Hepatocyte (in vitro differentiated cells): ENCODE results near the gene REEP5. TPM values are rescaled to one million over a fixed set of nuclear protein-coding genes. Genes with fewer than 3 reads are reported as not detected.

Experiments used
- DNase-seq: peaks from one replicate; pipeline ENCODE4 v3.0.0-alpha.2; 2016; ENCODE audit warnings: low spot score
- H2AFZ ChIP-seq: fragments of 200-600 bp; sonication (generic); 2 replicates; pipeline ENCODE4 v1.6.0; 2016; ENCODE audit warnings: antibody characterized with exemption, mild to moderate bottlenecking
- H3K27ac ChIP-seq: fragments of 200-600 bp; sonication (generic); 2 replicates; pipeline ENCODE4 v1.5.1; 2016; ENCODE audit warnings: mild to moderate bottlenecking
- H3K27me3 ChIP-seq: fragments of 200-600 bp; sonication (generic); 2 replicates; pipeline ENCODE4 v1.6.1; 2016
- H3K36me3 ChIP-seq: fragments of 200-600 bp; sonication (generic); replicated peaks from 2 replicates; pipeline ENCODE4 v1.5.1; 2016; ENCODE audit warnings: low read depth; ENCODE audit not compliant: insufficient read depth
- H3K4me1 ChIP-seq: fragments of 200-600 bp; sonication (generic); 2 replicates; pipeline ENCODE4 v1.5.1; 2016; ENCODE audit warnings: mild to moderate bottlenecking, moderate library complexity; ENCODE audit not compliant: insufficient read depth
- H3K4me2 ChIP-seq: fragments of 200-600 bp; sonication (generic); 2 replicates; pipeline ENCODE4 v1.6.0; 2016
- H3K4me3 ChIP-seq: fragments of 200-600 bp; sonication (generic); 2 replicates; pipeline ENCODE4 v1.5.1; 2016; ENCODE audit warnings: mild to moderate bottlenecking
- H3K79me2 ChIP-seq: fragments of 200-600 bp; sonication (generic); 2 replicates; pipeline ENCODE4 v1.6.0; 2017; ENCODE audit warnings: mild to moderate bottlenecking
- H3K9me2 ChIP-seq: fragments of 200-600 bp; sonication (generic); replicated peaks from 2 replicates; pipeline ENCODE4 v1.6.0; 2017; ENCODE audit warnings: mild to moderate bottlenecking; ENCODE audit not compliant: insufficient read depth
- H3K9me3 ChIP-seq: fragments of 200-600 bp; sonication (generic); 2 replicates; pipeline ENCODE4 v1.5.1; 2016; ENCODE audit warnings: low read depth, mild to moderate bottlenecking
- H4K20me1 ChIP-seq: fragments of 200-600 bp; sonication (generic); 2 replicates; pipeline ENCODE4 v1.6.0; 2016; ENCODE audit warnings: mild to moderate bottlenecking; ENCODE audit not compliant: insufficient read depth, poor library complexity, severe bottlenecking
- EZH2 ChIP-seq: fragments of 200-600 bp; sonication (generic); IDR thresholded peaks from 2 replicates; pipeline ENCODE4 v1.6.1; 2016; ENCODE audit warnings: antibody characterized with exemption, mild to moderate bottlenecking, borderline replicate concordance
- EZH2phosphoT487 ChIP-seq: fragments of 200-600 bp; sonication (generic); IDR thresholded peaks from one replicate; pipeline ENCODE4 v1.6.1; 2018; ENCODE audit warnings: antibody characterized with exemption, mild to moderate bottlenecking, low read depth, moderate library complexity; ENCODE audit not compliant: unreplicated experiment, severe bottlenecking
- WGBS: methylation state at CpG from one replicate; pipeline ENCODE4 v1.1.6; 2016; ENCODE audit warnings: low lambda C conversion rate; ENCODE audit errors: missing lambda C conversion rate; 5-methylcytosine and 5-hydroxymethylcytosine counted together
- polyA plus RNA-seq: library from polyadenylated mRNA; unstranded; fragments of >200 nt; fragmentation: Nextera tagmentation; extraction: Ambion mirVana; gene quantifications from 2 replicates; pipeline ENCODE4 v1.2.1, GENCODE V29; 2016
- total RNA-seq: library from RNA; depleted of rRNA; stranded (reverse); fragments of >200 nt; gene quantifications from 2 replicates; pipeline ENCODE4 v1.2.3, GENCODE V29; 2014
- TF ChIP-seq, protein P1 (sequence below): fragments of 200-600 bp; sonication (generic); IDR thresholded peaks from 2 replicates; pipeline ENCODE4 v1.5.1; 2016; ENCODE audit warnings: antibody characterized with exemption, mild to moderate bottlenecking; ENCODE audit not compliant: poor library complexity

REEP5 gene
- total and polyA plus RNA-seq, 2 experiments from 2014 or later: 57.3 to 208 TPM

DNA sequence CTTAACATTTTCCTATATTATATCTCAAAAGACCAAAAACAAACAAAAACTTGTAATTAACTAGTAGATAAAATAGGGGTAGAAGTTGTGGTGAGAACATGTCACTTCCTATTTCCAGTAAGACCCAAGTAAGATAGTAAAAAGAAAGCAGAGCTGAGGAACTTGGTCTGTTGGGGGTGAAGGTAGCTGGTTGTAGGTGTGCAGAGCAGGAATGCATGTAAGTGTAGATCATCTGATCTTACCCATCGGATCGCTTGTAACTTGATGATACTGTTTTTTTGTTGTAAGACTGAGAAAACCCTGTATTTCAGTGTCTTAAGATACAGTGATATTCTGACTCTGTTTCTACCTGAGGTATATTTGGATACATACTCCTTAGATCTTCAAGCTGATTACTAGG lies 55.3 kb downstream of the REEP5 start:
- WGBS: 98% methylated on average over 2 of the region's 2 CpGs
- Histone ChIP-seq H3K4me3 (no peak overlapping the region), H3K4me1 (peaks cover 14% of the 10 kb centered on the region)

DNA sequence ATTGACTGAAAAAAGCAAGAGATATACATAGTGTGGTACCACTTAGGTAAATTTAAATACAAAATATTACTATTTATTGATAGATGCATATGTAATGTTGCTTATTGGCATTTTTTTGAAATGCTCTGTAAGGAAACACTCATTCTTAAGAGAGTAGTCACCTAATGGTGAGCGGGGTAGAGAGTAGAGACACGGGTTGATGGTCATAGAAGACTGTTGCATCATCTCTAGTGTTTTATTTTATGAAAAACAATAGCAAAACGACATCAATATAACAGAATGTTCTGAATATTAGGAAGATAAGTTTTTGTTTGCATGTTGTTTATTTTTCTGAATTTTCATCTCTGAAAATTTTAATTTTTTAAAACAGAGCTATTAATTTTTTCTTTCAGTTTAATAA lies 56.9 kb downstream of the REEP5 start:
- TF ChIP-seq EZH2: no peak
- TF ChIP-seq EZH2phosphoT487: no peak
- TF ChIP-seq, protein P1, sequence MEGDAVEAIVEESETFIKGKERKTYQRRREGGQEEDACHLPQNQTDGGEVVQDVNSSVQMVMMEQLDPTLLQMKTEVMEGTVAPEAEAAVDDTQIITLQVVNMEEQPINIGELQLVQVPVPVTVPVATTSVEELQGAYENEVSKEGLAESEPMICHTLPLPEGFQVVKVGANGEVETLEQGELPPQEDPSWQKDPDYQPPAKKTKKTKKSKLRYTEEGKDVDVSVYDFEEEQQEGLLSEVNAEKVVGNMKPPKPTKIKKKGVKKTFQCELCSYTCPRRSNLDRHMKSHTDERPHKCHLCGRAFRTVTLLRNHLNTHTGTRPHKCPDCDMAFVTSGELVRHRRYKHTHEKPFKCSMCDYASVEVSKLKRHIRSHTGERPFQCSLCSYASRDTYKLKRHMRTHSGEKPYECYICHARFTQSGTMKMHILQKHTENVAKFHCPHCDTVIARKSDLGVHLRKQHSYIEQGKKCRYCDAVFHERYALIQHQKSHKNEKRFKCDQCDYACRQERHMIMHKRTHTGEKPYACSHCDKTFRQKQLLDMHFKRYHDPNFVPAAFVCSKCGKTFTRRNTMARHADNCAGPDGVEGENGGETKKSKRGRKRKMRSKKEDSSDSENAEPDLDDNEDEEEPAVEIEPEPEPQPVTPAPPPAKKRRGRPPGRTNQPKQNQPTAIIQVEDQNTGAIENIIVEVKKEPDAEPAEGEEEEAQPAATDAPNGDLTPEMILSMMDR: no peak
- H3K4me3 ChIP-seq: no peak overlapping the region
- no peak overlapping the region for H2AFZ ChIP-seq
- no peaks in the 10 kb centered on the region for H3K27me3 ChIP-seq
- DNase-seq: no peak
- peaks cover 55% of the 10 kb centered on the region for H3K79me2 ChIP-seq
- peaks cover 12% of the 10 kb centered on the region for H4K20me1 ChIP-seq
- peaks cover 19% of the 10 kb centered on the region for H3K4me1 ChIP-seq
- WGBS: 96% methylated on average over 3 of the region's 3 CpGs
- no peak overlapping the region for H3K4me2 ChIP-seq
- no peak overlapping the region for H3K27ac ChIP-seq
- H3K9me2 ChIP-seq: no peaks in the 10 kb centered on the region
- no peaks in the 10 kb centered on the region for H3K9me3 ChIP-seq
- H3K36me3 ChIP-seq: no peaks in the 10 kb centered on the region

More for the DNA sequence above, 55.3 kb downstream of the REEP5 start:
- Histone ChIP-seq H3K27me3 (no peaks in the 10 kb centered on the region), H3K36me3 (no peaks in the 10 kb centered on the region), H3K4me2 (no peak overlapping the region), H3K79me2 (peaks cover 52% of the 10 kb centered on the region), H4K20me1 (peaks cover 12% of the 10 kb centered on the region), H3K9me3 (no peaks in the 10 kb centered on the region), H3K9me2 (no peaks in the 10 kb centered on the region), H3K27ac (no peak overlapping the region), H2AFZ (no peak overlapping the region)
- DNase-seq: no peak
- no peak for TF ChIP-seq EZH2
- TF ChIP-seq, protein P1: no peak
- TF ChIP-seq EZH2phosphoT487: no peak

DNA sequence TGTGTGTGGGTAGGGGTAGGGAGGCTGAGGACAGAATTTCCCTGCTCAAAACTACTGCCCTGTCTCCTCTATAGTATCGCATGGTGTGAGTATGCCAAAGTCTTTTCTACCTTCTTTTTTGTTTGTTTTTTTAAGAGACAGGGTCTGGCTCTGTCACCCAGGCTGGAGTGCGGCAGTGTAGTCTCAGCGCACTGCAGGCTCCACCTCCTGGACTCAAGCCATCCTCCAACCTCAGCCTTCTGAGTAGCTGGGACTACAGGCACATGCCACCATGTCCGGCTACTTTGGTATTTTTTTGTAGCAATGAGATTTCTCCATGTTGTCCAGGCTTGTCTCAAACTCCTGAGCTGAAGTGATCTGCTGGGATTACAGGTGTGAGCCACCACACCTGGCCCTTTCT lies 58.5 kb downstream of the REEP5 start:
- Histone ChIP-seq H3K36me3 (no peaks in the 10 kb centered on the region), H3K4me1 (peaks cover 19% of the 10 kb centered on the region), H3K9me3 (no peaks in the 10 kb centered on the region), H3K27me3 (no peaks in the 10 kb centered on the region), H3K27ac (no peak overlapping the region), H3K9me2 (no peaks in the 10 kb centered on the region), H3K4me2 (peak overlapping the region; percentile 91), H3K4me3 (no peak overlapping the region), H2AFZ (no peak overlapping the region), H4K20me1 (peaks cover 9% of the 10 kb centered on the region), H3K79me2 (peaks cover 55% of the 10 kb centered on the region)
- WGBS: 93% methylated on average over 4 of the region's 4 CpGs
- DNase-seq: no peak
- TF ChIP-seq EZH2phosphoT487 (no peak), EZH2 (no peak)
- TF ChIP-seq, protein P1: no peak

DNA sequence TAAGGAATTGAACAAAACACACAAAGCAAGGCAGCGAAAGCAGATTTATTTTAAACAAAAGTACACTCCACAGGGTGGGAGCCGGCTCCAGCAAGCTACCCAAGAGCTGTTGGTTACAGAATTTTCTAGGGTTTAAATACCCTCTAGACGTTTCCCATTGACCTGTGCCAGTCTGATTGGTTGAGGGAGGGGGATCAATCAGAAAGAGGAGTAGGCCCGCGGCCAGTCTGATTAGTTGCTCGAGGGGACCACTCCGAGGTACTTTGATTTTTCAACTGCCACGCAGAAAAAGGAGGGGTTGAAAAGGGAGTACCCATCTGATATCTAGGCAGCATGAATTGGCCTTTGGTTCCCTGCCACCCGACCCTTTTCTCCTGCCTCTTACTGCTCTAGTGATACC lies 59.9 kb downstream of the REEP5 start:
- Histone ChIP-seq H3K79me2 (peaks cover 45% of the 10 kb centered on the region), H3K9me2 (no peaks in the 10 kb centered on the region), H2AFZ (peak overlapping the region; percentile 51), H3K27me3 (no peaks in the 10 kb centered on the region), H4K20me1 (peaks cover 9% of the 10 kb centered on the region), H3K4me1 (peaks cover 19% of the 10 kb centered on the region), H3K4me3 (peak overlapping the region; percentile 65), H3K36me3 (no peaks in the 10 kb centered on the region), H3K9me3 (no peaks in the 10 kb centered on the region), H3K27ac (peak overlapping the region; percentile 89), H3K4me2 (peak overlapping the region; percentile 91)
- no peak for DNase-seq
- TF ChIP-seq, protein P1: no peak
- no peak for TF ChIP-seq EZH2phosphoT487
- TF ChIP-seq EZH2: no peak
- 58% methylated on average over 9 of the region's 9 CpGs for WGBS
